HepG2 (cell line): ENCODE data around the gene WDR11. TPM values are rescaled to one million over a fixed set of nuclear protein-coding genes. Genes with fewer than 3 reads are reported as not detected.

Source experiments
- ARID3A ChIP-seq: IDR thresholded peaks from 2 replicates; pipeline ENCODE4 v1.6.1; 2012; ENCODE audit warnings: low read depth, low read length, improper control_type of control experiment
- FOSL2 ChIP-seq: sonication (generic); formaldehyde crosslinking; IDR thresholded peaks from 2 replicates; pipeline ENCODE4 v1.4.0; 2020; ENCODE audit warnings: missing genetic modification reagents
- FOXO4 ChIP-seq: sonication (generic); formaldehyde crosslinking; conservative IDR thresholded peaks from 2 replicates; pipeline ENCODE4 v1.8.1; 2023; ENCODE audit warnings: missing genetic modification reagents
- GABPA ChIP-seq, 2 experiments: IDR thresholded peaks; 2 replicates each; pipeline ENCODE4 v1.6.1; 2011 to 2016; ENCODE audit warnings: low read depth in 2 of 2, low read length in 1 of 2, missing biosample characterization in 1 of 2, missing genetic modification characterization in 1 of 2
- HDAC1 ChIP-seq: sonication (generic); formaldehyde crosslinking; IDR thresholded peaks from 2 replicates; pipeline ENCODE4 v1.5.1; 2020; ENCODE audit warnings: mild to moderate bottlenecking, missing genetic modification reagents
- HMG20A ChIP-seq: IDR thresholded peaks from 2 replicates; pipeline ENCODE4 v1.6.1; 2016; ENCODE audit warnings: borderline replicate concordance
- HMGXB4 ChIP-seq, 2 experiments: sonication (generic) in 1 of 2; formaldehyde crosslinking in 1 of 2; IDR thresholded peaks; 2 replicates each; pipeline versions ENCODE4 v1.4.0 to v1.6.1; 2018 to 2020; ENCODE audit warnings: missing genetic modification reagents in 2 of 2, borderline replicate concordance in 1 of 2, low read depth in 1 of 2, mild to moderate bottlenecking in 1 of 2, missing biosample characterization in 1 of 2
- NR2F1 ChIP-seq, 2 experiments: fragments of 450-650 bp in 1 of 2; formaldehyde crosslinking in 1 of 2; IDR thresholded peaks; 2 replicates each; pipeline versions ENCODE4 v1.5.0 to v1.6.1; 2016 to 2020; ENCODE audit warnings: mild to moderate bottlenecking in 1 of 2, missing compliant biosample characterization in 1 of 2, missing genetic modification reagents in 1 of 2, moderate library complexity in 1 of 2
- NR2F6 ChIP-seq, 2 experiments: IDR thresholded peaks; 2 replicates each; pipeline ENCODE4 v1.6.1; 2016; ENCODE audit warnings: antibody characterized with exemption in 1 of 2, mild to moderate bottlenecking in 1 of 2
- SOX5 ChIP-seq: IDR thresholded peaks from 2 replicates; pipeline ENCODE4 v1.6.1; 2016; ENCODE audit warnings: borderline replicate concordance
- STAT6 ChIP-seq: sonication (generic); formaldehyde crosslinking; IDR thresholded peaks from 2 replicates; pipeline ENCODE4 v1.4.0; 2020; ENCODE audit warnings: missing genetic modification reagents, mild to moderate bottlenecking, borderline replicate concordance
- TBX2 ChIP-seq: sonication (generic); formaldehyde crosslinking; IDR thresholded peaks from 2 replicates; pipeline ENCODE4 v1.5.0; 2020; ENCODE audit warnings: missing genetic modification reagents, mild to moderate bottlenecking, borderline replicate concordance
- ZKSCAN5 ChIP-seq: sonication (generic); formaldehyde crosslinking; IDR thresholded peaks from 2 replicates; pipeline ENCODE4 v1.5.1; 2020; ENCODE audit warnings: mild to moderate bottlenecking, missing genetic modification reagents
- ZNF18 ChIP-seq: sonication (generic); formaldehyde crosslinking; IDR thresholded peaks from 2 replicates; pipeline ENCODE4 v1.8.0; 2022; ENCODE audit warnings: mild to moderate bottlenecking, missing genetic modification reagents; ENCODE audit not compliant: insufficient replicate concordance
- ZNF746 ChIP-seq: sonication (generic); formaldehyde crosslinking; IDR thresholded peaks from 2 replicates; pipeline ENCODE4 v1.8.0; 2022; ENCODE audit warnings: mild to moderate bottlenecking, missing genetic modification reagents
- ZNF782 ChIP-seq: sonication (generic); formaldehyde crosslinking; IDR thresholded peaks from 2 replicates; pipeline ENCODE4 v1.4.0; 2020; ENCODE audit warnings: missing genetic modification reagents, mild to moderate bottlenecking, borderline replicate concordance
- polyA plus RNA-seq, 8 experiments: library from polyadenylated mRNA; depleted of rRNA in 3 of 8; stranded (reverse) in 7 of 8; unstranded in 1 of 8; fragments of >200 nt; fragmentation: Illumina TruSeq in 4 of 8; extraction: Trizol in 4 of 8; gene quantifications; 2 replicates each; pipeline versions ENCODE4 v1.2.1 to v1.2.3, GENCODE V29; 2011 to 2016; ENCODE audit warnings: low read depth in 4 of 8, missing spikeins in 1 of 8, mixed read lengths in 1 of 8; ENCODE audit not compliant: insufficient read depth in 1 of 8
- total RNA-seq, 5 experiments: library from RNA; depleted of rRNA; stranded (reverse); fragments of >200 nt; fragmentation: Illumina TruSeq; extraction: Trizol; gene quantifications; 2 replicates each; pipeline ENCODE4 v1.2.3, GENCODE V29; 2016; ENCODE audit warnings: low read depth in 1 of 5

WDR11 gene
- total and polyA plus RNA-seq, 2 of the 13 experiments (the other 11 are each of a cell fraction or from before 2014, with no cell fraction given): 38.0 to 45.2 TPM

- TF ChIP-seq STAT6 (no peak), NR2F1 (CRISPR knock-in tag; IDR thresholded peaks at IDR 0.05) (peak in 1 of 2 experiments; percentile 69; a peak in 3 of 4 replicates), NR2F6 (IDR thresholded peaks at IDR 0.05) (peak; percentile 15; the same call in 1 of the 2 replicates), NR2F6 (CRISPR knock-in tag; IDR thresholded peaks at IDR 0.05) (peak; percentile 44; the same call in 1 of the 2 replicates), HMGXB4 (CRISPR knock-in tag; IDR thresholded peaks at IDR 0.05; ENCODE audit: borderline replicate concordance in 1 of 2, low read depth in 1 of 2) (no peak), ZNF746 (CRISPR knock-in tag) (no peak), ZKSCAN5 (no peak), ZNF782 (CRISPR knock-in tag) (no peak), FOSL2 (CRISPR knock-in tag) (0 out of 2 replicates have a peak, but pooled peaks have one; percentile 19), TBX2 (CRISPR knock-in tag) (peak; percentile 20; the same call in 1 of the 2 replicates), FOXO4 (no peak), SOX5 (CRISPR knock-in tag) (peak; percentile 75), ARID3A (peak; percentile 69; the same call in 1 of the 2 replicates), HMG20A (CRISPR knock-in tag) (peak; percentile 18; the same call in 1 of the 2 replicates), HDAC1 (CRISPR knock-in tag) (0 out of 2 replicates have a peak, but pooled peaks have one; percentile 29), GABPA (IDR thresholded peaks at IDR 0.05; ENCODE audit: low read depth, low read length) (no peak), GABPA (CRISPR knock-in tag; IDR thresholded peaks at IDR 0.05; ENCODE audit: low read depth) (peak; percentile 31; the same call in 1 of the 2 replicates), ZNF18 (CRISPR knock-in tag) (no peak)
These were observed 9.5 kb upstream of the WDR11 start (continued) for GRCh38 chr10:120841522-120842189.
